Measurements from ENCODE around the gene MKLN1.

- TF ChIP-seq, protein P1, sequence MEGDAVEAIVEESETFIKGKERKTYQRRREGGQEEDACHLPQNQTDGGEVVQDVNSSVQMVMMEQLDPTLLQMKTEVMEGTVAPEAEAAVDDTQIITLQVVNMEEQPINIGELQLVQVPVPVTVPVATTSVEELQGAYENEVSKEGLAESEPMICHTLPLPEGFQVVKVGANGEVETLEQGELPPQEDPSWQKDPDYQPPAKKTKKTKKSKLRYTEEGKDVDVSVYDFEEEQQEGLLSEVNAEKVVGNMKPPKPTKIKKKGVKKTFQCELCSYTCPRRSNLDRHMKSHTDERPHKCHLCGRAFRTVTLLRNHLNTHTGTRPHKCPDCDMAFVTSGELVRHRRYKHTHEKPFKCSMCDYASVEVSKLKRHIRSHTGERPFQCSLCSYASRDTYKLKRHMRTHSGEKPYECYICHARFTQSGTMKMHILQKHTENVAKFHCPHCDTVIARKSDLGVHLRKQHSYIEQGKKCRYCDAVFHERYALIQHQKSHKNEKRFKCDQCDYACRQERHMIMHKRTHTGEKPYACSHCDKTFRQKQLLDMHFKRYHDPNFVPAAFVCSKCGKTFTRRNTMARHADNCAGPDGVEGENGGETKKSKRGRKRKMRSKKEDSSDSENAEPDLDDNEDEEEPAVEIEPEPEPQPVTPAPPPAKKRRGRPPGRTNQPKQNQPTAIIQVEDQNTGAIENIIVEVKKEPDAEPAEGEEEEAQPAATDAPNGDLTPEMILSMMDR (IDR thresholded peaks at IDR 0.05; ENCODE audit: poor library complexity): no peak
- TF ChIP-seq EZH2 (IDR thresholded peaks at IDR 0.05; ENCODE audit: borderline replicate concordance): no peak
These were observed 63.5 kb downstream of the MKLN1 start for GRCh38 chr7:131391145-131391544.
